HG03469 (cell line): ENCODE results near the gene ANAPC5.

Experiments used
- ATAC-seq: cut with Tn5 transposase; IDR thresholded peaks from one replicate; pipeline ENCODE4 v1.9.1; 2021; ENCODE audit warnings: mild to moderate bottlenecking, moderate library complexity, moderate number of reproducible peaks; ENCODE audit not compliant: unreplicated experiment

ANAPC5 gene

DNA sequence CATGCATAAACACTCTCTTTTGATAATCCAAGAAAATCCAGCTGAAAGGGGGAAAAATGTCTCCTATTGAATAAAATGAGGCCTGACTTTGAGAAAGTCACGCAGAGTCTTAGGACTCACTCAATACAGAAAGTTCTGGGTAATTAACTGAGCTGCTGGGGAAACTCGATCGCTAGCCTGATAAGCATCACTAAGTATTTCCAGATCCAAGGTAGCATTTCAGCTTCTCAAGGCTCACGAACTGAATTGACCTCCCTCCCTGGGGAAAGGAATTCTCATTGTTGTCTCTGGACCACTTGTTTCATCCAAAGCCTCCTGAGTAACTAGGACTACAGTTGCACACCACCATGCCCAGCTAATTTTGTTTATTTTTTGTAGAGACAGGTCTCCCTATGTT, 13.8 kb upstream of the ANAPC5 start:
- ATAC-seq = no peak

- ATAC-seq = no peak
Observed at GRCh38 chr12:121365416-121366062, 13.3 kb upstream of the ANAPC5 start.

- ATAC-seq = no peak
Observed at GRCh38 chr12:121364683-121365121, 12.5 kb upstream of the ANAPC5 start.

DNA sequence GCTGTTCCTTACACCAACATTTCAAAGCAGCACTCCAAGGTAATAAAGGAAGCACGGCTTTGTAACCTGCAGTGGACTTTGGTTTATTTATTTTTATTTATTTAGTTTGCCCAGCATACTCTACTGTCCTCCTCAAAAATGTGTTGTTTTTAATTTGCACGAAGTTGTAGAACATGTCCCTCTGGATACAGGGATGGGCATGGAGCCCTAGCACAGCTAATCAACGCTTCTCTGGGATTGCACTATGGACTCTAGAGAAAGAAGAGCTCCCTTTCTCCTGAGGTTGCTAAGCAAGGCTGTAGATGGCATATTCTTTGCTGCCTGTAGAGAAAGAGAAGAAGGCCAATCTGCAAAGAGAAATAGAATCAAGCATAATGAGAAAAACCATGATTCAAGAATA, 5.9 kb upstream of the ANAPC5 start:
- ATAC-seq = no peak

DNA sequence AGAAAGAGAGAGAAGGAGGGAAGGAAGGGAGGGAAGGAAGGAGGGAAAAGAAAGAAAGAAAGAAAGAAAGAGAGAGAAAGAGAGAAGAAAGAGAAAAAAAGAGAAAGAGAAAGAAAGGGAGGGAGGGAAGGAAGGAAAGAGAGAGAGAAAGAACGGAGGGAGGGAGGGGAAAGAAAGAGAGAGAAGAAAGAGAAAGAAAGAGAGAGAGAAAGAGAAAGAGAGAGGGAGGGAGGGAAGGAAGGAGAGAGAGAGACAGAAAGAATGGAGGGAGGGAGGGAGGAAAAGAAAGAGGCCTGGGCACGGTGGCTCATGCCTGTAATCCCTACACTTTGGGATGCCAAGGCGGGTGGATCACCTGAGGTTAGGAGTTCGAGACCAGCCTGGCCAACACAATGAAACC, 5.1 kb upstream of the ANAPC5 start:
- ATAC-seq = no peak

DNA sequence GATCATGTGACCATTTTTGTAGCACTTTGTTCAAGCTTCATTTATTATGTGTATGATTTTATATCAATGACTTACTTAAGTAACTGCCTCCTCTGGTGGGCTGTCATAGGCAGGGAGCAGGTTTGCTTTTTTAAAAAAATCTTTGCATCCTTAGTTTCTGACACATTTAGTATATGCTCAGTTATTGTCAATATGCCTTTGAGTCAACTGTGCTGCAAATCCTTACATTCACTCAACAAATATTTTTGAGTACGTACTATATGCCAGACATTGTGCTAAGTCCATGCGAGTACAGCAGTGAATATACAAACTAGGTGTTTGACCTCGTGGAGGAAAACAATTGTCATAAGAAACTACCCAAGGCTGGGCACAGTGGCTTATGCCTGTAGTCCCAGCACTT, 4.4 kb upstream of the ANAPC5 start:
- ATAC-seq = no peak

DNA sequence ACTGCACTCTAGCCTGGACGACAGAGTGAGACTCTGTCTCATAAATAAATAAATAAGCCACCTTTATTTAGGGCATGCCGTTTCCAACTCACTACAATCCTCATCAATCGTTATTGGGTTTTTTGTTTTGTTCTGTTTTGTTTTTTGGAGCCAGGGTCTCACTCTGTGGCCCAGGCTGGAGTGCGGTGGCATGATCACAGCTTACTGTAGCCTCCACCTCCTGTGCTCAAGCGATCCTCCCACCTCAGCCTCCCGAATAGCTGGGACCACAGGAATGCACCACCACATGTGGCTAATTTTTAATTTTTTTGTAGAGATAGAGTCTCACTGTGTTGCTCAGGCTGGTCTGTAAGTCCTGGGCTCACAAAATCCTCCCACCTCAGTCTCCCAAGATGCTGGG, 3.6 kb upstream of the ANAPC5 start:
- ATAC-seq = no peak

DNA sequence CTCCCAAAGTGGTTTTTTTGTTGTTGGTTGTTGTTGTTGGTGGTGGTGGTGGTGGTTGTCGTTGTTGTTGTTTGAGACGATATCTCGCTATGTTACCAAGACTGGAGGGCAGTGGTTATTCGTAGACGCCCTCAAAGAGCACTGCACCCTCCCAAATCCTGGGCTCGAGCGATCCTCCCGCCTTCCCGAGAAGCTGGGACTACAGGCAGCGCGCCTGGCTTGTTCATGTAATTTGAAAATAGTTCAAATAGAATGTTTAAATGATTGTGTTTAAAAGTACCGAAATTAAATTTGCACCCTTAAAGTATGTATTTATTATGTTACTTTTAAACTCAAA, 439 bp upstream of the ANAPC5 start:
- ATAC-seq = no peak

GRCh38 chr12:121346747-121347146, 5.5 kb downstream of the ANAPC5 start:
- ATAC-seq = no peak

- no peak for ATAC-seq
Observed at GRCh38 chr12:121345151-121345815, 6.9 kb downstream of the ANAPC5 start.

- no peak for ATAC-seq
Observed at GRCh38 chr12:121344506-121344905, 7.7 kb downstream of the ANAPC5 start.

GRCh38 chr12:121337416-121337815, 14.8 kb downstream of the ANAPC5 start:
- ATAC-seq = no peak

GRCh38 chr12:121334513-121335343, 17.5 kb downstream of the ANAPC5 start:
- no peak for ATAC-seq

DNA sequence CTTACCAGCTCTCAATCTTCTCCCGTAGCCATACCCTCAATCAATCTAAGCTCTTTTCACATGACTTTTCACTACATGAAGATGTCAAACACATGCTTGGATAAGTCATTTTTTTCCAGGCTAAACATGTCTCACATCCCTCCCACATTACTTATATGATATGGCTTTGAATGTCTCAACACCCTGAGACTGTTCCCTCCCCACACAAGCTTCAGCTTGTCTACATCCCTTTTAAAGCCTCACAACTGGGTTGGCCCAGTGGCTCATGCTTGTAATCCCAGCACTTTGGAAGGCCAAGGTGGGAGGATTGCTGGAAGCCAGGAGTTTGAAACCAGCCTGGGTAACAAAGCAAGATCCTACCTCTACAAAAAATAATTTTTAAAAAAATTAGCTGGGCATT, 18.5 kb downstream of the ANAPC5 start:
- ATAC-seq = no peak

GRCh38 chr12:121331248-121331647, 21.0 kb downstream of the ANAPC5 start:
- no peak for ATAC-seq

DNA sequence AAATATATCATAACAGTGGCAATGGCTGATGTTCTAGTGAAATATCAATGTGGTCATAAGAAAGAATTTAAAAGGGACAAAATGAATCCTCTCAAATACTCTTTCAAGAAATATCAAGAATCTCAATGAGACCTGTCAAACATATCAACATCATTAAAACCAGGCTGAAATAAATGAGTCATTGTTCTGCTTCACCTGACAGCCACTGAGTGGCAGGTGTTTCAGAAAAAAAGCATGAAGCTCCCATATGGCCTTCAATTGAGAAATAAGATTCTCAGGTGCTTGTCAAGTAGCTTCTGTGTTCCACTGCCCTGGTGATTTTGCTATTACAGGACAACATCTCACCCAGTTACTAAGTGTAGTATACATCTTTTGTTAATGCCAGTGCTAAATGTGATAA, 21.5 kb downstream of the ANAPC5 start:
- ATAC-seq = no peak

DNA sequence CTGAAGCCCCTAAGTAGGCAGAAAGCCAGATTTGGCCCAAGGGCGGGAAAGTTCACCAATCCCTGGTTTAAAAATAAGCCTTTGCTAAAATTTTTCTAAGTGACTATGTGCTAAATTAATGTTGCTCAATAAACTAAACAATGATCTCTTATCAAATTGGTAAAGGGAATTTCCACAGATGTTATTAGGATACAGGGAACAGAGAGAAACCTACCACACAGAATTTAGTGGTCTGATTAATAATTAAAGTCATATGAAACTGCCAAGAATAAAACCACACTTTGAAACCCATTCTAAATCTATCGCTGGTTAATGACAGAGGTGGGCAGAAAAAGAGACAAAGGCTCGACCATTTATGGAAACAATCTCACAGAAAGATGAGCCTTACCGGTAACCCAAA, 22.0 kb downstream of the ANAPC5 start:
- no peak for ATAC-seq

DNA sequence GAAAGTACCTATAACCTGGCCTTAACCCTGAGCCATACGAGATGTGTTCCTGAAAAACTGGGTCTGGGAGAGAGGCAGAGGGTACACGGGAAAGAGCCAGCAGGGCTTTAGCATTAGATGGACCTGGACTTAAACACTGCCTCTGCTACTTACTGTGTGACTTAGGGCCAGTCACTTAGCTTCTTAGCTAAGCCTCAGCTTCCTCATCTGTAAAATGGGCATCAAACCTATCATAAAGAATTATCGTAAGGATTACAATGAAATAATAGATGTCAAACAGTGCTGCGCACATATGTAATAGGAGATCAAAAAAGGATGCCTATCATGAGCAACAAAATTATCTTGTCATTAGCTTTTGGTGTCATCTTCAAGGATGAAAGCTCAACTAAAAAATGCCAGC, 23.6 kb downstream of the ANAPC5 start:
- ATAC-seq = no peak

GRCh38 chr12:121326996-121327674, 25.1 kb downstream of the ANAPC5 start:
- ATAC-seq = no peak

DNA sequence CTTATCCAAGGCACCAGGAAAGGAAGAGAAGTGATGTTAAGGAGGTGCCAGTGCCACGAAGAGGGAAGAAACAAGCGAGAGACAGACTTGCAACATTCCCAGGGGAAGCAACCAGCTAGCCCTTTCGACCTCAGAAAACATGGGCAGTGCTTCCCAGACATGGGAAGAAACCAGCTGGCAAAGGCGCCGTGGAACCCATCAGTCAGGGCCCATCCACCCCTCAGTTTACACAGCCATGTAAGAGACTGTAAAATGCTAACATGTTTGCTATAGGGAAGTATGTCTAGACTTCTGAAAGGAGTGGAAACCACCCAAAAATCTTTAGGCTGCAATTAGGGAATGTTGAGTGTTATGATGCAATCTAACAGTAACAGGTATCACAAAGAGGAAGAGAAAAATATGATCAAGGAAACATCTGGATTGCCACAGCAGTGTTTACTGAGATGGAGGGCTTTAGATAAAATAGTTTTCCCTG, 26.3 kb downstream of the ANAPC5 start:
- no peak for ATAC-seq

DNA sequence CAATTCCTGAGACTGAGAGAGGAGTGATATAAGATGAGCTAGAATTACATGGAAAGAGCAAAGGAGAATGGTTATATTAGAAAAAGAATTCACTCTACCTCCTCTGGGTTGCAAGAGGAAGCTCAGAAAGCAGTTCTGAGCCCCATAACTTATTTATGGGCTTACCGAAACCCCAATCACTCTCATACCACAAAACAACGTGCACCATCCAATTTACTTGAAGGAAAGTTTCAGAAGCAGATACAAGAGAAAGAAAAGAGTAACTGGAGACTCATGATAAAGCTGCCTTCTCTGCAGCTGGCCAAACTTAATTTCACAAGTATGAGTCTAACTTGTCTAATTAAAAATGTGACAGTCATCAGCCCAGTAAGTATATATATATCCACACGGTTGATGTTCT, 28.3 kb downstream of the ANAPC5 start:
- ATAC-seq = no peak
